AG08396 (cell line): ENCODE measurements around the gene ZNF503.
A peak's percentile ranks its signal among the peaks of the same experiment; 100 is the strongest.

Experiments
- DNase-seq: peaks from one replicate; pipeline ENCODE4 v3.0.0; 2012; ENCODE audit warnings: low spot score, mixed read lengths

ZNF503 gene

GRCh38 chr10:75353183-75353582, 48.4 kb downstream of the ZNF503 start:
- DNase-seq: no peak

GRCh38 chr10:75352650-75353049, 48.9 kb downstream of the ZNF503 start:
- no peak for DNase-seq

- no peak for DNase-seq
These were observed 49.9 kb downstream of the ZNF503 start for GRCh38 chr10:75351637-75352036.

GRCh38 chr10:75350791-75351190, 50.8 kb downstream of the ZNF503 start:
- DNase-seq: peak; percentile 49
